HG03432 (cell line): ENCODE data around the gene PPP6R1.

Experiments used
- ATAC-seq: cut with Tn5 transposase; IDR thresholded peaks from one replicate; pipeline ENCODE4 v1.9.1; 2021; ENCODE audit warnings: mild to moderate bottlenecking, moderate library complexity; ENCODE audit not compliant: unreplicated experiment

PPP6R1 gene

GRCh38 chr19:55188625-55189024 lies 70.2 kb downstream of the PPP6R1 start:
- no peak for ATAC-seq

GRCh38 chr19:55186080-55186479 lies 72.7 kb downstream of the PPP6R1 start:
- no peak for ATAC-seq

- ATAC-seq: no peak
Observed at GRCh38 chr19:55181740-55182139, 77.1 kb downstream of the PPP6R1 start.
